LNCAP (cell line): ENCODE measurements around the gene KCNH2.

Experiments
- CTCF ChIP-seq: fragments of 450-650 bp; IDR thresholded peaks from 2 replicates; pipeline ENCODE4 v1.5.1; 2017; ENCODE audit warnings: mild to moderate bottlenecking

Gene KCNH2

GRCh38 chr7:150942591-150943452 lies 35.3 kb downstream of the KCNH2 start:
- no peak for TF ChIP-seq CTCF

GRCh38 chr7:150942001-150942590 lies 36.0 kb downstream of the KCNH2 start:
- no peak for TF ChIP-seq CTCF

GRCh38 chr7:150941351-150942000 lies 36.6 kb downstream of the KCNH2 start:
- TF ChIP-seq CTCF, result no peak

- no peak for TF ChIP-seq CTCF
Observed at GRCh38 chr7:150940431-150941102, 37.6 kb downstream of the KCNH2 start.

GRCh38 chr7:150939466-150939865 lies 38.7 kb downstream of the KCNH2 start:
- no peak for TF ChIP-seq CTCF

GRCh38 chr7:150939052-150939451 lies 39.1 kb downstream of the KCNH2 start:
- TF ChIP-seq CTCF, result no peak

- TF ChIP-seq CTCF, result no peak
Observed at GRCh38 chr7:150938566-150938965, 39.6 kb downstream of the KCNH2 start.
